MM.1S (cell line): ENCODE measurements around the gene ITIH3.
"Not testable (repeated sequence)": the region's sequence is repeated elsewhere in the genome, so short reads cannot be mapped to it uniquely, and the experiment has no call there.

Source experiments
- DNase-seq: peaks from one replicate; pipeline ENCODE4 v3.0.0-alpha.2; 2015
- H2AFZ ChIP-seq: fragments of 300-600 bp; sonication (generic); 2 replicates; pipeline ENCODE4 v1.6.0; 2016; ENCODE audit warnings: antibody characterized with exemption, low read length
- H3F3A ChIP-seq: fragments of 300-600 bp; sonication (generic); 2 replicates; pipeline ENCODE4 v1.6.1; 2016; ENCODE audit warnings: mild to moderate bottlenecking, antibody characterized with exemption, low read length, moderate library complexity, mixed read lengths; ENCODE audit not compliant: insufficient read depth
- H3K27ac ChIP-seq: fragments of 300-600 bp; sonication (generic); 2 replicates; pipeline ENCODE4 v1.5.1; 2016; ENCODE audit warnings: mild to moderate bottlenecking, low read length
- H3K27me3 ChIP-seq: fragments of 300-600 bp; sonication (generic); replicated peaks from 2 replicates; pipeline ENCODE4 v1.6.0; 2016; ENCODE audit warnings: low read length; ENCODE audit not compliant: insufficient read depth
- H3K36me3 ChIP-seq: fragments of 300-600 bp; sonication (generic); replicated peaks from 2 replicates; pipeline ENCODE4 v1.6.1; 2016; ENCODE audit warnings: mild to moderate bottlenecking, low read length, mixed read lengths; ENCODE audit not compliant: insufficient read depth
- H3K4me1 ChIP-seq: fragments of 300-600 bp; sonication (generic); 2 replicates; pipeline ENCODE4 v1.6.1; 2016; ENCODE audit warnings: low read length, mixed read lengths
- H3K4me2 ChIP-seq: fragments of 300-600 bp; sonication (generic); 2 replicates; pipeline ENCODE4 v1.6.0; 2016; ENCODE audit warnings: low read depth, low read length
- H3K4me3 ChIP-seq: fragments of 300-600 bp; sonication (generic); 2 replicates; pipeline ENCODE4 v1.5.1; 2016; ENCODE audit warnings: low read length, mixed read lengths
- H3K79me2 ChIP-seq: fragments of 300-600 bp; sonication (generic); 2 replicates; pipeline ENCODE4 v1.6.1; 2016; ENCODE audit warnings: mixed run types, low read length, mixed read lengths
- H3K9ac ChIP-seq: fragments of 300-600 bp; sonication (generic); 2 replicates; pipeline ENCODE4 v1.6.1; 2016; ENCODE audit warnings: low read length, mixed read lengths
- H3K9me2 ChIP-seq: fragments of 300-600 bp; sonication (generic); replicated peaks from 2 replicates; pipeline ENCODE4 v1.6.1; 2016; ENCODE audit warnings: mild to moderate bottlenecking, low read length, mixed read lengths; ENCODE audit not compliant: insufficient read depth
- H3K9me3 ChIP-seq: fragments of 300-600 bp; sonication (generic); replicated peaks from 2 replicates; pipeline ENCODE4 v1.6.1; 2016; ENCODE audit warnings: mild to moderate bottlenecking, low read length, mixed read lengths; ENCODE audit not compliant: insufficient read depth
- H4K20me1 ChIP-seq: fragments of 300-600 bp; sonication (generic); 2 replicates; pipeline ENCODE4 v1.6.1; 2016; ENCODE audit warnings: mild to moderate bottlenecking, low read length, moderate library complexity, mixed read lengths; ENCODE audit not compliant: insufficient read depth
- CTCF ChIP-seq: fragments of 300-600 bp; sonication (generic); IDR thresholded peaks from 2 replicates; pipeline ENCODE4 v1.5.1; 2016; ENCODE audit warnings: antibody characterized with exemption, low read length, mixed read lengths
- EZH2 ChIP-seq: fragments of 300-600 bp; sonication (generic); optimal IDR thresholded peaks from 2 replicates; pipeline ENCODE3; 2017; ENCODE audit warnings: low read depth, mild to moderate bottlenecking, antibody characterized with exemption, low read length, mixed read lengths
- EZH2phosphoT487 ChIP-seq: fragments of 300-600 bp; sonication (generic); IDR thresholded peaks from 2 replicates; pipeline ENCODE4 v1.6.1; 2018; ENCODE audit warnings: antibody characterized with exemption, low read length

ITIH3 gene

GRCh38 chr3:52775877-52776276 is 18.7 kb upstream of the ITIH3 start:
- H3K36me3 ChIP-seq = no peaks in the 10 kb centered on the region
- H3K27ac ChIP-seq = no peak overlapping the region
- no peaks in the 10 kb centered on the region for H3K79me2 ChIP-seq
- 0 out of 2 replicates have a peak, but pooled peaks cover 2% of the 10 kb centered on the region for H3K4me1 ChIP-seq
- no peak overlapping the region for H3K4me3 ChIP-seq
- no peaks in the 10 kb centered on the region for H3K27me3 ChIP-seq
- H3K9me3 ChIP-seq = no peaks in the 10 kb centered on the region
- no peak overlapping the region for H3K4me2 ChIP-seq
- peak overlapping the region; percentile 3; the same call in 1 of the 2 replicates for H2AFZ ChIP-seq
- H4K20me1 ChIP-seq = no peaks in the 10 kb centered on the region
- H3K9me2 ChIP-seq = no peaks in the 10 kb centered on the region
- H3F3A ChIP-seq = no peaks in the 10 kb centered on the region
- DNase-seq = no peak
- H3K9ac ChIP-seq = no peak overlapping the region
- TF ChIP-seq EZH2phosphoT487 = no peak

- not testable (repeated sequence) for H3K9me2 ChIP-seq, H3K27me3 ChIP-seq, DNase-seq, H3K27ac ChIP-seq, H4K20me1 ChIP-seq, H3F3A ChIP-seq, H2AFZ ChIP-seq, H3K9ac ChIP-seq, H3K4me3 ChIP-seq, H3K4me1 ChIP-seq, H3K36me3 ChIP-seq, H3K79me2 ChIP-seq, H3K4me2 ChIP-seq, H3K9me3 ChIP-seq
Measured at GRCh38 chr3:52776486-52776885, 18.1 kb upstream of the ITIH3 start.

- no peaks in the 10 kb centered on the region for H4K20me1 ChIP-seq
- H3K36me3 ChIP-seq = no peaks in the 10 kb centered on the region
- no peaks in the 10 kb centered on the region for H3F3A ChIP-seq
- H3K4me3 ChIP-seq = no peak within 1 kb of the TSS
- no peak within 1 kb of the TSS for H3K9ac ChIP-seq
- H3K4me2 ChIP-seq = no peak within 1 kb of the TSS
- no peaks in the 10 kb centered on the region for H3K9me3 ChIP-seq
- DNase-seq = no peak
- H3K27me3 ChIP-seq = no peaks in the 10 kb centered on the region
- H2AFZ ChIP-seq = no peak within 1 kb of the TSS
- H3K4me1 ChIP-seq = no peaks in the 10 kb centered on the region
- H3K27ac ChIP-seq = no peak within 1 kb of the TSS
- no peaks in the 10 kb centered on the region for H3K9me2 ChIP-seq
- H3K79me2 ChIP-seq = no peaks in the 10 kb centered on the region
- TF ChIP-seq EZH2phosphoT487 (no peak), CTCF (no peak)
Measured at GRCh38 chr3:52777127-52777958, 17.3 kb upstream of the ITIH3 start, which contains the start of gene ITIH1. Gene ITIH1 (plus strand): TSS chr3:52777599. CDS start chr3:52777616, 17 bp downstream.

- H3K4me3 ChIP-seq = no peak overlapping the region
- TF ChIP-seq EZH2phosphoT487 (no peak), CTCF (no peak), EZH2 (no peak)
- no peaks in the 10 kb centered on the region for H3K79me2 ChIP-seq
- no peak overlapping the region for H3K27ac ChIP-seq
- H3K4me1 ChIP-seq = no peaks in the 10 kb centered on the region
- no peaks in the 10 kb centered on the region for H4K20me1 ChIP-seq
- no peaks in the 10 kb centered on the region for H3F3A ChIP-seq
- no peak overlapping the region for H3K9ac ChIP-seq
- no peaks in the 10 kb centered on the region for H3K36me3 ChIP-seq
- H3K9me2 ChIP-seq = no peaks in the 10 kb centered on the region
- no peak for DNase-seq
- H2AFZ ChIP-seq = no peak overlapping the region
- no peaks in the 10 kb centered on the region for H3K27me3 ChIP-seq
- no peaks in the 10 kb centered on the region for H3K9me3 ChIP-seq
- H3K4me2 ChIP-seq = no peak overlapping the region
Measured at GRCh38 chr3:52777959-52778805, 16.4 kb upstream of the ITIH3 start.
